ENCODE results near the gene PDZRN3.

PDZRN3 gene

DNA sequence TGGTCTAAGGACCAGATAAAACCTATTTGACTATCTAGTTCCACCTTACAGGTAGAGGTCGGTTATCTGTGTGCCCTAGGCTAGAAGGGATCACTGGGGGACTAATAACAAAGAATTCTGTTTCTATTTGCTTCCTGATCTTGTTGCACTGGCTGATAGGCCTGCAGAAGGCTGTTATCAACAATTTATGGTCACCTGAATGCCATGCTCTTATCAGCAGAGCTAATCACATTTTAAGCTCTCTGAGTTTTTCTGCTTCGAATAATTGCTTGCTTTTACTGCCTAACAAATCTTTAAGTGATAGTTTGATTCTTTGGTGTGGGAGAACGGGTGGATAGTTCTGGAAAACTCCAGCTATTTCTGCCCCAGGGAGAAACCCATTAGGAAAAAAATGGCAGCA is 263.1 kb downstream of the PDZRN3 start:
- in situ Hi-C loops (cut with MboI; ENCODE audit: low sequenced_read_pairs): no loop called here

DNA sequence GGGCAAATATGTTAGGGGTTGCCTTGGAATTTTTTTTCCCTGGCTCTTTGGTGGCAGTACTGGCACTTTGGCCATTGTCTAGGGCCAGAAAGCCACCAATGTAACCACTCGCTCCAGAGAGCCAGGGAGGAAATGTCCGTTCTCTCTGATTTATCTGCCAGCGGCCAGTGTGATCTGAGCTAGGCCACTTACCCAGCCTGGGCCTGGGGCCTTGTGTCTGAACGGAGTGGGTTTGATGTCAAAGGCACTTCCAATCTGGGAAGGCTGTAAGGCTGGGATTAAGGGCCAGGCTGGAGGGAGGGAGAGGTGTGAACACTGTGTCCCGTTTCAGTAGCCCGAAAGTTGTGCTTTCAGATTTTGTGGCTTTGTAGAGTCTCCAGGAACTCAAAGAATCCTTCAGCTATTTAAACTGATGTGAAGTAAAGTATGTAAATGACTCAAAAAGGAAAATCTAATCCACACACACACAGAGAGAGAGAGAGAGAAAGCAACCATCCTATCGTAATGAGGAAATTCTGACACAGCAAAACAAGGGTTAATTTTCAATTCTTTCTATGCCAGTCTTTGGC is 271.0 kb downstream of the PDZRN3 start:
- in situ Hi-C loops (cut with MboI; ENCODE audit: low sequenced_read_pairs): no loop called here

DNA sequence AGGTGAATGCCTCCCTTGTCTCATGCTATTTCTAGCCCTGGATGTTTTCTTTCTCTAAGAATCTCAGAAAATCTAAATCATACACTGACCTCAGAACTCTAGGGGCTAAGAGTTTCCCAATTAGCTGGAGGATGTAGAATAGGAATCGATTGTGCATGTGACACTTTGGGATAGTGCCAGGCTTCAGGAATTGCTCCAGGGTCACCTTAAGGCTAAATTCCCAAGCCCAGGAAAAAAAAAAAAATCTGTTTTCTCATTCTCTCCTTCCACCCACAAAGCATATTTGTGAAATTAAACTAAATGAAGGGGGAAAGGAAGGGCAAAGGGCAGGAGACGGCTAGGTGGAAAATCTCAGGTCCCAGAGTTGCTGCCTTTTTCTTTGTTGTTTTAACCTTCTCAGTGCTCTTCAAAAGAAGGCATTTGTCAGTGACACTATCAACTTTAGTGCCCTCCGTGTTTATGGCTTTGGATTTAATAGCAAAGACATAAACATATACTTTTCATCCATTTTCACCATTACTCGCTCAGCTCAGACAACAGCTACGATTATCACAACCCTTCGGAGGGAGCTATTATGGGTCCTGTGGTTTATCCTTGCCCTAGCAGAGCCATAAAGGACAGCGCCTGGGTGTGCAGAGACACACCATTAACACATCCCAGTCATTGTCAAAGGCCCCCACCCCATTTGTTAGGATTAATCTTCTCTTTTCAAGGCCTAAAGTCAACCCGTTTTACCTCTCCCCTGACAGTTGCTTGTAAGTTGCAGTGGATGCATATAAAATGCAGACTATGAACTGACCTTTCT is 271.7 kb downstream of the PDZRN3 start:
- in situ Hi-C loops (cut with MboI; ENCODE audit: low sequenced_read_pairs): no loop called here

DNA sequence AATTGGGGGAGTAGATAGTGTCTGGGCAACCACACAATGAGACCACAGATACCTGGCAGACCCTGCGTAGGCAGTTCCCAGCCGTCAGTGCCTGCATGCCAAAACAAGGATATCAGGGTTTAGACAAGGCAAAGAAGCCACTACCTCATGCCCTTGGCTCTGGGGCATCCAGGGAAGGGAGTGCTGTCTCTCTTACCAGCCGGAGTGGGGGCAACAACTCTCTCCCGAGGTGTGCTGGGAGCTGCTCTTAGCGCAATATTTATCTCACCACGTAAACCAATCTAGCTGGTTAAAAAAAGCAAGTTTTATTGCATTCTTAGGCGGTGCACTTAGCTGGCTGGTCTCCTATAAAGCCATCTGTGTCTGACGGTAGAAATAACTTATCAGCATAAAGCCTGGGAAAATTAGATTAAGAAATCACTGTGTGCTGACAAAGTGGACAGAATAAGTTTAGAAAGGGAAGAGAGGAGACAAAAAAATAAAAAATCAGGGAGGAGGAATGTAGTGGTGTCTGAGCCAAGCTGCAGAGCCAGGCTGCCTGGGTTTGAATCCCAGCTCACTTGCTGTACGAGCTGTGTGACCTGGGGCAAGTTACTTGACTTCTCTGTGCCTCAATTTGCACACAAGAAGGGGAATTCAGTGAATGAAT is 273.2 kb downstream of the PDZRN3 start:
- in situ Hi-C loops (cut with MboI; ENCODE audit: low sequenced_read_pairs): no loop called here

DNA sequence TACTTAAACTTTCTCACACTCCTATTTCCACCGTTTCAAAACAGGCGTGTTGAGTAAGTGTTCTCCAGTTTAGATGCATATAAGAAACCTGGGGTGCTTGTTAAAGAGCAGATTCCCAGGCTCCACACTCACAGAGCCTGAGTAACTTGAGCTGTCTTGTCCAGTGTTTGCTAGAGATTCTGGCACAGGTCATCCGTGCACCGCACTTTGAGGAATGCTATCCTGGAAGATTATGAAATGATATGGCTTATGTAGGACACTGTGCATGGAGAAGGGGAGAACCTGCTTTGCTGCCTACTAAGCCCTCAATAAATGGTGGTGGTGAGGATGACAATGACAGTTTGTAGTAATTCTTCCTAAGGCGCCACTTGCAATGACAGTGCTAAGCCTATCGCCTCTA is 273.7 kb downstream of the PDZRN3 start:
- in situ Hi-C loops (cut with MboI; ENCODE audit: low sequenced_read_pairs): no loop called here

DNA sequence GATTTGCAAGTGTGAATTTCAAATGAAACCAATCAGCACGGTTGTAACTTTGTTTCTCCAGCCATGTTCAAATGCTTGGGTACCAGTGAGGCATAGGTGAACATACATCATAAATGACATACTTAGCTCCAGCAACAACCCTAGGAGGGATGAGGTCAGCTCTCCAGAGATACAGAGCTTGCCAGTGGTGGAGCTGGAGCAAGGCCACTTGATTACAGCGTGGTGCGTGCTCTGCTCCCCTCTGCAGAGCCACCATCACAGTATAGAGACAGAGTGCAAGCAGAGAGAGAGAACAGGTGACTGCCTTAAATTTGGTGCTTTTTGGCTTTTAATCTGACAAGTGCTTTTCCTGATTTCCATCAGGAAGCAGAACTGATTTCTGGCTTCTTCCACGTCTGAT is 275.1 kb downstream of the PDZRN3 start:
- in situ Hi-C loops (cut with MboI; ENCODE audit: low sequenced_read_pairs): no loop called here

DNA sequence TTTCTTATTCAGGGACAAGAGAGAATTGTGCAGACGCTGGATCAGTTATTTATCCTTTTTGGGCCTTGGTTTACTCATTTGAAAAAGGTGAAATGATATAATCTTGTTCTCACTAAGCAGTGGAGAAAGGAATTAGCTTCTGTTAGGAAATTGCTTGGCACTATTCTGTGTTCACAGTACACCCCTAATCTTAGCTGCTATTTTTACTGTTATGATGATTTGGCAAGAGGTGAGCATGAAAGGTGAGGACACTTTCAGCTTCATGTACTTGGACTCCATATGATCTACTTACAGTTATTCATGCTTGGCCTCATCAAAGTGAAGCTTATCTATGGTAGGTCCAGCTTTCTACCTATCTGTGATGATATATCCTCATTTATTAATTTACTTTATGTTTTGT is 282.7 kb downstream of the PDZRN3 start:
- in situ Hi-C loops (cut with MboI; ENCODE audit: low sequenced_read_pairs): no loop called here

DNA sequence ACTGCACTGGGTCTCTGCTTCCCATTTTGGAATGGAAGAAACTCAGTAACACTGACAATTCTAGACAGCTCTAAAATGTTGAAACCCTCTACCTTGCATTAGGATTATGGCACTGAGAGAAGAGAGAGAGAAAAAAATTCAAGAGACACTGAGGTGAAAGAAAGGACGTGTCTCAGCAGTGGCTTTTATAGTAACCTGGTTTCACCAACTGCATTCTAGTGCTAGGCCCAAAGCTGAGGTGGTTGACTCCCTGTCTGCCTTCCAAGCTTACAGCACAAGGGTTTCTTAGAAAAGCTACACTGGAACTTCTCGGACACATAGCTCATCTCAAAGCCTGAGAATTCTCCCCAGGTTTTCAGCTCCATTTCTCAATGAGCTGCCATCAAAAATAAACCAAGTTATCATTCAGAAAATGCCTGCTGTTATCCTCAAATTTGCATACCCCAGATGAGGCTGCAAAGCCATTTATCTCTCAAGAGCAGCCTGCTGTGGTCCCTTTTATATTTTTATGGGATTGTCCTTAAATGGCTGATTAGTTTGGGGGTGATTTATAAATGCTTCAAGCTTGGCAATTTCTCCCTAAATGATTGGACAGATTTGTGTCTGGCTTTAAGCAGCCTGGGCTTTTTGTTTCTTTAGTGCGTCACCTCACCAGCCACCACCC is 283.3 kb downstream of the PDZRN3 start:
- in situ Hi-C loops (cut with MboI; ENCODE audit: low sequenced_read_pairs): no loop called here

DNA sequence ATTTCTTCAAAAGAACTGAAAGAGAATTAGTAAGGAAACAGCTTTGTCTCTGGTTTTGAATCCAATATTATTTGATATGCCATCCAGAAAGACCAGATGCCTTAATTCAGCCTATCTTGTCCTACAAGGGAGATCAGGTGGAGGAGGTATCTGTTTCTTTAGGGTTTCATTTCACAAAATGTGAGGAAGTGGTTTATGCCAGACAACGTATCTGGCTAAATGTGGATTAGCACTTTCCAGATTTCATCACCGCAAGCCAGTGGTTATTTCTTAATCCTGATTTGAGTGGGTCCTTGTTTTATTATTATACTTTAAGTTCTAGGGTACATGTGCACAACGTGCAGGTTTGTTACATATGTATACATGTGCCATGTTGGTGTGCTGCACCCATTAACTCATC is 292.2 kb downstream of the PDZRN3 start:
- in situ Hi-C loops (cut with MboI; ENCODE audit: low sequenced_read_pairs): no loop called here
